ENCODE measurements around the gene CLEC16A.

The CLEC16A gene

DNA sequence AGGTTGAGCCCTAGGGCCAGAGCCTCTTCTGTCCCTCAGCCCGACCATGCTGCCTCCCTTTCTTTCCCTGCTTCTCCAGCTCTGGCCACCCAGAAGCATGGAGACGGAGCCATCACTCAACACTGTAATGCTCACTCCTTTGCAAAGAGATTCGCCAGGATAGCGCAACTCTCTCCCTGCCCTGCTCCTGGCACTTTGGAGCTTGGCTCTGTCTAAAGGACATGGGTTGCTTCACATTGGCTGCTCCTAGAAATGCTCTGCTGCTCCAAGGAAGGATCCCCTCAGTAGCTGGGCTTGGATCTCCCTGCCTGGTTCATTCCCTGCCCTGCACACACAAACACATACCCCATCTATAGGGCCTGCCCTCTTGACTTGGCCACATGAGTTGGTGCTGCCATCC lies 76.0 kb downstream of the CLEC16A start:
- TF ChIP-seq REST (IDR thresholded peaks at IDR 0.05; ENCODE audit: insufficient replicate concordance, low read depth), result no peak
- no peak for TF ChIP-seq CTCF (IDR thresholded peaks at IDR 0.05; ENCODE audit: insufficient read depth, low read length)
- TF ChIP-seq SPI1 (IDR thresholded peaks at IDR 0.05; ENCODE audit: borderline replicate concordance, low read depth), result no peak
- no peak for TF ChIP-seq GABPA (IDR thresholded peaks at IDR 0.05; ENCODE audit: low read depth)
- TF ChIP-seq POLR2AphosphoS5 (IDR thresholded peaks at IDR 0.05; ENCODE audit: low read depth), result no peak
- DNase-seq (ENCODE audit: low read depth in 1 of 2, low spot score in 1 of 2), result no peak
- no peak overlapping the region for H3K4me3 ChIP-seq (replicated peaks; ENCODE audit: insufficient read depth, low read length)
- no peaks in the 10 kb centered on the region for H3K27me3 ChIP-seq (ENCODE audit: insufficient read depth, poor library complexity, severe bottlenecking)
- no peak overlapping the region for H3K27ac ChIP-seq (replicated peaks)

DNA sequence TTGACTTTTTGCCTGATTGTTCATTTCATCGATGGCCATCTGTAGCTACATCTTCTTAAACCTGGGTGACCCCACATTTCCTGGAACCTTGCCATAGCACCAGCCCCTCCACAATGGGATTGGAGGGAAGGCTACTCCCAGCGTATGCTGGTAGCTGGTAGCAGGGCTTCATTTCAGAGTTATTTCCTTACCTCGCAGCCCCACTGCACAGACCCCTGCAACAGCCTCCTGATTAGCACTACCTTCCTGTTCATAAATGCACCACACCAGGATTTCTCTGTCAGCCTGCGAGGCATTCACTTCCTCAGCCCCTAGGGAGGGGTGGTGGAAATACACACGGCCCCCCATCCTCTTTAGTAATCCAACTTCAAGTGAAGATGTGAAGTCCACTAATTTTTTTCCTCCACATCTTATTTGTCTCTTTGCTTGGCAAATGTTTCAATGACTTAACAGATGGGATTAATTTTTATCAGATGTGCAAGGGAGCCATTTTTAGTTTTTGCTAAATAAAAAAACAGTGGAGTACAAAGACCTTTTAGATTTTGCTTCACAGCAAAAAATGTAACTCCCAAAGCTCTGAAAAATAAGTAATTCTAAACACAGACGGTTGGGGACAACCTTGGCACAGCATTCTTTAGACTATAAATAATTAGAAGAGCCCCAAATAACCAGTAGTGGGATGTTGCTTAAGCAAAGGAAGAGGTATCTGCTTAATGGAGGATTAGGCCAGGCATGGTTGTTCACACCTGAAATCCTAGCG lies 76.6 kb downstream of the CLEC16A start:
- TF ChIP-seq POLR2AphosphoS5 (IDR thresholded peaks at IDR 0.05; ENCODE audit: low read depth) (no peak), REST (IDR thresholded peaks at IDR 0.05; ENCODE audit: insufficient replicate concordance, low read depth) (no peak), GABPA (IDR thresholded peaks at IDR 0.05; ENCODE audit: low read depth) (no peak), CTCF (IDR thresholded peaks at IDR 0.05; ENCODE audit: insufficient read depth, low read length) (no peak), SPI1 (IDR thresholded peaks at IDR 0.05; ENCODE audit: borderline replicate concordance, low read depth) (no peak)
- DNase-seq (ENCODE audit: low read depth in 1 of 2, low spot score in 1 of 2), result no peak
- Histone ChIP-seq H3K4me3 (replicated peaks; ENCODE audit: insufficient read depth, low read length) (no peak overlapping the region), H3K27ac (replicated peaks) (no peak overlapping the region), H3K27me3 (ENCODE audit: insufficient read depth, poor library complexity, severe bottlenecking) (no peaks in the 10 kb centered on the region)

DNA sequence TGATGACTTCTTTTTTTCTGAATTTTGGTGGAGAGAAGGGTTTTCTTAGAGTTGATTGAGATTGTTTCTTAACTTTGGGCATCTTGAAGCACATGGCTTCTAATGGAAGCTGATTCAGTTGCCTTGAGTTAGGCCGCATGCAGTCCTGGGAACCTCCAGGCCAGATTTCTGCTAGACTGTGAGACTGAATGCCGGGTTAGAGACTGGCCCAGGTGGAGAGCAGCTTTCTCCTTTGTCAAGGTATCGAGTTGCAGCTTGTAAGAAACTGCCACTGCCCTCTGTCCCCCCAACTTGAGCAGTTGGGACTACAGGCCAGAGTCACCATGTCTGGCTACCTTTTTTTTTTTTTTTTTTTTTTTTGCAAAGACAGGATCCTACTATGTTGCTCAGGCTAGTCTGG lies 77.6 kb downstream of the CLEC16A start:
- Histone ChIP-seq H3K27ac (replicated peaks) (no peak overlapping the region), H3K4me3 (replicated peaks; ENCODE audit: insufficient read depth, low read length) (no peak overlapping the region), H3K27me3 (ENCODE audit: insufficient read depth, poor library complexity, severe bottlenecking) (no peaks in the 10 kb centered on the region)
- DNase-seq (ENCODE audit: low read depth in 1 of 2, low spot score in 1 of 2), result no peak
- TF ChIP-seq CTCF (IDR thresholded peaks at IDR 0.05; ENCODE audit: insufficient read depth, low read length) (no peak), POLR2AphosphoS5 (IDR thresholded peaks at IDR 0.05; ENCODE audit: low read depth) (no peak), REST (IDR thresholded peaks at IDR 0.05; ENCODE audit: insufficient replicate concordance, low read depth) (no peak), GABPA (IDR thresholded peaks at IDR 0.05; ENCODE audit: low read depth) (no peak)

Data from HL-60 (cell line).